Small intestine (tissue), 7 donors: ENCODE results near the gene MAP4K3. TPM values are rescaled to one million over a fixed set of nuclear protein-coding genes. Genes with fewer than 3 reads are reported as not detected.
"Not testable (repeated sequence)": the region's sequence is repeated elsewhere in the genome, so short reads cannot be mapped to it uniquely, and the experiment has no call there.

Experiments used
- DNase-seq, 2 donors: peaks; one replicate each; pipeline versions ENCODE4 v3.0.0 to v3.0.0-alpha.2; 2013
- FAIRE-seq: peaks from 2 replicates; lab custom pipeline; 2012; peaks lifted over from hg19 to GRCh38; lab: Jason Lieb, UNC
- H3K27ac ChIP-seq, 3 donors: one replicate each; pipeline ENCODE4 v1.5.1; 2013; ENCODE audit warnings: low read length in 2 of 3, mild to moderate bottlenecking in 2 of 3, control low read depth in 1 of 3, inconsistent platforms in 1 of 3, low read depth in 1 of 3, moderate library complexity in 1 of 3
- H3K27me3 ChIP-seq, 3 donors: one replicate each; pipeline ENCODE4 v1.6.1; 2013; ENCODE audit warnings: low read length in 3 of 3, inconsistent platforms in 1 of 3; ENCODE audit not compliant: control insufficient read depth in 3 of 3, insufficient read depth in 3 of 3
- H3K36me3 ChIP-seq, 3 donors: one replicate each; pipeline ENCODE4 v1.6.1; 2013; ENCODE audit warnings: low read length in 3 of 3, inconsistent platforms in 1 of 3, low read depth in 1 of 3, mild to moderate bottlenecking in 1 of 3, moderate library complexity in 1 of 3; ENCODE audit not compliant: control insufficient read depth in 3 of 3, insufficient read depth in 2 of 3
- H3K4me1 ChIP-seq, 3 donors: one replicate each; pipeline ENCODE4 v1.6.1; 2013; ENCODE audit warnings: low read length in 2 of 3, inconsistent platforms in 1 of 3, low read depth in 1 of 3, mild to moderate bottlenecking in 1 of 3, moderate library complexity in 1 of 3; ENCODE audit not compliant: control insufficient read depth in 3 of 3, insufficient read depth in 2 of 3
- H3K4me3 ChIP-seq, 3 donors: one replicate each; pipeline ENCODE4 v1.5.1; 2013; ENCODE audit warnings: low read length in 3 of 3, control low read depth in 1 of 3, inconsistent platforms in 1 of 3, low read depth in 1 of 3, mild to moderate bottlenecking in 1 of 3, moderate library complexity in 1 of 3
- H3K9me3 ChIP-seq, 2 donors: one replicate each; pipeline ENCODE4 v1.6.1; 2013; ENCODE audit warnings: low read depth in 1 of 2, low read length in 1 of 2; ENCODE audit not compliant: control insufficient read depth in 2 of 2, insufficient read depth in 1 of 2
- WGBS, 3 donors: extraction: QIAGEN DNeasy Blood & Tissue Kit; methylation state at CpG; one replicate each; pipeline ENCODE4 v1.1.7; 2013; 5-methylcytosine and 5-hydroxymethylcytosine counted together
- polyA plus RNA-seq, 4 donors: library from polyadenylated mRNA; stranded (reverse) in 3 of 4; unstranded in 1 of 4; fragments of 200-250 nt in 3 of 4; fragments of 120-200 nt in 1 of 4; gene quantifications; one replicate each; pipeline versions ENCODE4 v1.2.1 to v1.2.3, GENCODE V29; 2013
- donor health status: healthy with polysubstance abuse.
- donor health status: control.
- donor health status: control.
- donor health status: Bipolar disorder and iron deficiency.
- donor health status: healthy.

Gene MAP4K3
- polyA plus RNA-seq, 4 donors = 9.5 to 29.9 (median 13.9) TPM

DNA sequence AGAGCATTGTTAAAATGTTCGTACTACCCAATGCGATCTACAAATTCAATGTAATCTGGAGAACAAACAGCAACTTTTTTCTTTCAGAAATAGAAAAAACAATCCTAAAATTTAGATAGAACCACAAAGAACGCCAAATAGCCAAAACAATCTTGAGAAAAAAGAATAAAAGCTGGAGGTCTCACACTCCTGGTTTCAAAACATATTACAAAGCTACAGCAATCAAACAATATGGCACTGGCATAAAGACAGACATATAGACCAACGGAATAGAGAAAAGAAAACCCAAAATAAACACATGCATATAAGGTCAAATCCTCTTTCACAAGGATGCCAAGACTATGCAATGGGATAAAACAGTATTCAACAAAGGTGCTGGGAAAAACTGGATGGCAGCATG is 74.5 kb downstream of the MAP4K3 start:
- no peaks in the 10 kb centered on the region for H3K4me1 ChIP-seq
- no peak overlapping the region for H3K27ac ChIP-seq
- no peak for DNase-seq
- FAIRE-seq = no peak
- peaks cover 0 to 11% (median 4%) of the 10 kb centered on the region in 3 donors for H3K36me3 ChIP-seq
- H3K27me3 ChIP-seq = no peaks in the 10 kb centered on the region
- H3K9me3 ChIP-seq = peaks cover 2 to 27% of the 10 kb centered on the region in 2 donors
- H3K4me3 ChIP-seq = no peak overlapping the region
- WGBS, 3 donors = 95 to 98% (median 97%) methylated on average over 4 of the region's 4 CpGs

DNA sequence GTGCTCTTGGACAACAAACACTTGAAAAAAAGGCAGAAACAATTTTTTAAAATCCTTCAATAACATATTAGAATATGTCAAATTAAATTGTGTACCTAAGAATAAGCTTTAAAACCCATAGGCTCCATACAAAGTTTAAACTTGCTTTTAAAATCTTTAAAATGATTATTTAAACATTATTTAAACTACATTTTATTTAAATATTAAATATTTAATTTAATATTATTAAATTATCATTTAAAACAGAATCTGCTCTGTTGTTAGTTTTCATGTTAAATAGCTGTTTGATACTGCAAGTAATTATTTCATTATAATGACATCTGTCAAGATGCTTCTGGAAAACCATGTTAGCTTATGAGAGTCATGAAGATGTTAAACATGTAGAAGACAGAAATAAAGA is 75.6 kb downstream of the MAP4K3 start:
- peak; percentile 23 for FAIRE-seq
- H3K9me3 ChIP-seq = peaks cover 2 to 27% of the 10 kb centered on the region in 2 donors
- no peaks in the 10 kb centered on the region for H3K27me3 ChIP-seq
- no peak for DNase-seq
- peaks cover 0 to 7% (median 4%) of the 10 kb centered on the region in 3 donors for H3K36me3 ChIP-seq
- H3K4me3 ChIP-seq = no peak overlapping the region
- H3K27ac ChIP-seq = no peak overlapping the region
- H3K4me1 ChIP-seq = no peaks in the 10 kb centered on the region

DNA sequence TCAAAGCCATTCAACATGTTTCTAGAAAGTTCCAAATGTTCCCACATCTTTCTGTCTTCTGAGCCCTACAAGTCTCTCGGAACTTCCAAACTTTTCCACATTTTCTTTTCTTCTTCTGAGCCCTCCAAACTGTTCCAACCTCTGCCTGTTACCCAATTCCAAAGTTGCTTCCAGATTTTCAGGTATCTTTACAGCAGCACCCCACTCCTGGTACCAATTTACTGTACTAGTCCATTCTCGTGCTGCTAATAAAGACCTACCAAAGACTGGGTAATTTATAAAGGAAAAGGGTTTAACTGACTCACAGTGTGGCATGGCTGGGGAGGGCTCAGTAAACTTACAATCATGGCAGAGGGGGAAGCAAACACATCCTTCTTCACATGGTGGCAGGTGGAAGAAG is 76.7 kb downstream of the MAP4K3 start:
- not testable (repeated sequence) for H3K36me3 ChIP-seq, H3K27me3 ChIP-seq, H3K27ac ChIP-seq, H3K4me3 ChIP-seq, DNase-seq, FAIRE-seq, H3K4me1 ChIP-seq
- 96 to 100% (median 97%) methylated on average over 2 of the region's 2 CpGs for WGBS, 3 donors
- peaks cover 2 to 27% of the 10 kb centered on the region in 2 donors for H3K9me3 ChIP-seq

DNA sequence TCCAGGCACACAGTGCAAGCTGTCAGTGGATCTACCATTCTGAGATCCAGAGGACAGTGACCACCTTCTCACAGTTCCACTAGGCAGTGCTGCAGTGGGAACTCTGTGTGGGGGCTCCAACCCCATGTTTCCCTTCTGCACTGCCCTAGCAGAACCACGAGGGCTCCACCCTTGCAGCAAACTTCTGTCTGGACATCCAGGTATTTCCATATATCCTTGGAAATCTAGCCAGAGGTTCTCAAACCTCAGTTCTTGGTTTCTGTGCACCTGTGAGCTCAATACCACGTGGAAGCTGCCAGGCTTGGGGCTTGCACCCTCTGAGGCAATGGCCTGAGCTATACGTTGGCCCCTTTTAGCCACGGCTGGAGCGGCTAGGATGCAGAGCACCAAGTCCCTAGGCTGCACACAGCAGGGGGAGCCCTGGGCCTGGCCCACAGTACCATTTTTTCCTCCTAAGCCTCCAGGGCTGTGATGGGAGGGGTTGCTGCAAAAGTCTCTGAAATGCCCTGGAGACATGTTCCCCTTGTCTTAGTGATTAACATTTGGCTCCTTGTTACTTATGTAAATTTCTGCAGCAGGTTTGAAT is 77.5 kb downstream of the MAP4K3 start:
- FAIRE-seq (no peak), DNase-seq (no peak)
- Histone ChIP-seq H3K27ac (no peak overlapping the region), H3K27me3 (no peaks in the 10 kb centered on the region), H3K4me3 (no peak overlapping the region), H3K36me3 (peaks cover 0 to 13% (median 2%) of the 10 kb centered on the region in 3 donors), H3K4me1 (no peaks in the 10 kb centered on the region), H3K9me3 (peaks cover 2 to 27% of the 10 kb centered on the region in 2 donors)
- 93 to 100% (median 96%) methylated on average over 5 of the region's 5 CpGs for WGBS, 3 donors

DNA sequence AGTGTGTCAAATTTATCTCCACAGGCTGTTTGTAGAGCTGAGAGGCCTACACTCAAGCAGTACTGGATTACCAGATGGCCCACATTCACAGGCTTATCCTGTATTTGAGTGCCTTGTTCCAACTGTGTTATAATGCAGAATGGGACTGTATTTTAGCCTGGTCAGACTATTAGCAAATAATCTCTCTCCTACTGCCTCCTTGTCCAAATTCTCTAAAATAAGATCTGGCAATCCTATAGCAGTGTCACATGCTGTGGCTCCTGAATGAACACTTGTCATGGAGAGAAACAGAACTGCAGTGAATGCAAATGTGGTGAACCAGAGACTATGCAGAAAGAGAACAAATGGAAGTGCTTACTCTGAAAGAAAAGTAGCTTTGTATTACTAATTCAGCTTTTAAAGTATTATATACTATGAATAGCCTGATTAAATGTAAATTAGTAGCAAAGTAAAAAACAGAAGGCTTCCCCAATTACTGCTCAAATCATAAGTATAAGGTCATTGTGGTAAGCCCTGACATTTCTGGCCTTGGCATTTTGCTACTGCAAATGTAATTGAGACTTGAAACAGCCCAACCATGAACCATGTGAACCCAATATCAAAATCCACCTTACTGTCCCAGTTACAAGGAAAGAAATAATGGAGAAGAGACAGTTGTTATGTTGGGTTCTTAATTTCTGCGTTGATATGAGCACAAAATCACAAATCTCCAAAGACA is 80.0 kb downstream of the MAP4K3 start:
- Histone ChIP-seq H3K27ac (no peak overlapping the region), H3K4me3 (no peak overlapping the region), H3K27me3 (no peaks in the 10 kb centered on the region), H3K36me3 (peaks cover 0 to 14% (median 0%) of the 10 kb centered on the region in 3 donors), H3K4me1 (no peaks in the 10 kb centered on the region), H3K9me3 (peaks cover 2 to 23% of the 10 kb centered on the region in 2 donors)
- DNase-seq = no peak
- FAIRE-seq = no peak
- WGBS, 3 donors = 95 to 96% (median 95%) methylated on average over 1 of the region's 1 CpG

DNA sequence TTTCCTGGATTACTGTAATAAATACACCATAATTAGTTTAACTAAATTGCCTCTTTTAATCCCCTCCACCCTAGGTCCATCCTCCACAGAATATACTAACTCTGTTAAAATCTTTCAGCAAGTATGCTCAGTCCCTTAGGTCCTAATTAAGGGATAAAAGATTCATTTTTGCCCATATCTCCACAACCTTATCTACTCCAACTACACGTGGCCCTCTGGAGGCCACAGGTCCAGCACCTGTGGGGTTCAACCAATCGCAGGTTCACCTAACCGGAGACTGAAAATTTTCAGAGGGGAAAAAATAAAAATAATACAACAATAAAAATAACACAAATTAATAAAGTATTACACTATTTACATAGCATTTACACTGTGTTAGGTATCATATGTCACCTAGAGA is 86.4 kb downstream of the MAP4K3 start:
- no peaks in the 10 kb centered on the region for H3K9me3 ChIP-seq
- H3K36me3 ChIP-seq = peaks cover 0 to 11% (median 0%) of the 10 kb centered on the region in 3 donors
- H3K27ac ChIP-seq = no peak overlapping the region
- no peaks in the 10 kb centered on the region for H3K27me3 ChIP-seq
- no peak for FAIRE-seq
- DNase-seq = no peak
- WGBS, 3 donors = 70 to 85% (median 78%) methylated on average over 3 of the region's 3 CpGs
- no peak overlapping the region for H3K4me3 ChIP-seq
- H3K4me1 ChIP-seq = no peaks in the 10 kb centered on the region

DNA sequence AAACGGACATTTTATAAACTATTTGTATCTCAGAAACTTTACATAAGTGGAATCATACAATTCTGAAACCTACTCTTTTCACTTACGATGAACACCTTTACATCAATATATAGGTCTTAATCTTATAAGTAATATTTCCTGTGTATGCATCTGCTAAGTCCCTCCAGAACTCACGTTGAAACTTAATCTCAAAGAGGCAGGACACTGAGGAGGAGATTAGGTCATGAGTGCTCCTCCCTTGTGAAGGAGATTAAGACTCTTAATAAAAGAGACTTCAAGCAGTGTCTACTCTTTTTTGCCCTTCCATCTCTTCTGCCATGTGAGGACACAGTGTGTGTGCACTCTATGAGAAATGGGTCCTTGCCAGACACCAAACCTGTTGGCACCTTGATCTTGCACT is 98.6 kb downstream of the MAP4K3 start:
- no peak for DNase-seq
- 78 to 85% (median 80%) methylated on average over 3 of the region's 3 CpGs for WGBS, 3 donors
- Histone ChIP-seq H3K4me1 (no peaks in the 10 kb centered on the region), H3K27me3 (no peaks in the 10 kb centered on the region), H3K27ac (no peak overlapping the region), H3K36me3 (no peaks in the 10 kb centered on the region), H3K4me3 (no peak overlapping the region), H3K9me3 (no peaks in the 10 kb centered on the region)
- no peak for FAIRE-seq

DNA sequence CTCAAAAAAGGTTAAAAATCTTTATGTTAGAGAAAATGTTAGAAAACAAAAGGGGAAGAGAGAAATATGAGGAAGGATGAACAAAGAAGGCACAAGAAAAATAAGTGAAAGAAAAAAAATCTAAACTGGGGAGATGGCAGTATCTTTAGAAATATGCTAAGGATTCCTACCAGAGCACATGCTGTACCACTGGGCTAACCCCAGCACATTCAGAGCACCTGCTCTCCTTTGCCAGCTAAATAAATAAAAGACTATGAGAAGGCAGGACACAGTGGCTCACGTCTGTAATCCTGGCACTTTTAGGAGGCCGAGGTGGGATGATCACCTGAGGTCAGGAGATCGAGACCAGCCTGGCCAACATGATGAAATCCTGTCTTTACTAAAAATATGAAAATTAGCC is 101.2 kb downstream of the MAP4K3 start:
- no peak for DNase-seq
- Histone ChIP-seq H3K36me3 (peaks cover 0 to 1% (median 0%) of the 10 kb centered on the region in 3 donors), H3K4me3 (no peak overlapping the region), H3K27ac (no peak overlapping the region), H3K9me3 (no peaks in the 10 kb centered on the region), H3K4me1 (no peaks in the 10 kb centered on the region), H3K27me3 (no peaks in the 10 kb centered on the region)
- WGBS, 3 donors = 96 to 98% (median 97%) methylated on average over 3 of the region's 3 CpGs
- FAIRE-seq = no peak
